NCI-H128 (cell line): ENCODE measurements around the gene OR52A1.

ENCODE experiments used
- DNase-seq: peaks from one replicate; lab custom pipeline; 2025; ENCODE audit not compliant: unreplicated experiment; lab: John Stamatoyannopoulos, UW

OR52A1 gene

GRCh38 chr11:5136261-5136660, 18.3 kb downstream of the OR52A1 start:
- no peak for DNase-seq

GRCh38 chr11:5131584-5132335, 22.8 kb downstream of the OR52A1 start:
- DNase-seq, result no peak

- no peak for DNase-seq
These were observed 25.1 kb downstream of the OR52A1 start for GRCh38 chr11:5129457-5129877.

GRCh38 chr11:5124891-5125620, 29.5 kb downstream of the OR52A1 start:
- no peak for DNase-seq

GRCh38 chr11:5123802-5124521, 30.6 kb downstream of the OR52A1 start:
- DNase-seq, result no peak

GRCh38 chr11:5118893-5119292, 35.7 kb downstream of the OR52A1 start:
- DNase-seq, result no peak

GRCh38 chr11:5117588-5117987, 37.0 kb downstream of the OR52A1 start:
- DNase-seq, result no peak

- DNase-seq, result no peak
These were observed 39.2 kb downstream of the OR52A1 start for GRCh38 chr11:5115339-5115738.

- no peak for DNase-seq
These were observed 47.3 kb downstream of the OR52A1 start for GRCh38 chr11:5107285-5107684.

- DNase-seq, result no peak
These were observed 51.5 kb downstream of the OR52A1 start for GRCh38 chr11:5103066-5103465.

- no peak for DNase-seq
These were observed 52.3 kb downstream of the OR52A1 start for GRCh38 chr11:5102246-5102645.

GRCh38 chr11:5096011-5096410, 58.5 kb downstream of the OR52A1 start:
- DNase-seq, result no peak
